A549 (cell line): ENCODE measurements around the gene POLE2.

Source experiments
- BHLHE40 ChIP-seq: IDR thresholded peaks from 2 replicates; pipeline ENCODE4 v1.6.1; 2012; ENCODE audit warnings: low read depth, low read length, inconsistent platforms
- GATA3 ChIP-seq: IDR thresholded peaks from 2 replicates; pipeline ENCODE4 v1.6.1; 2012; ENCODE audit warnings: borderline replicate concordance
- HOXB5 ChIP-seq: fragments of 250-450 bp; sonication (Bioruptor Pico); IDR thresholded peaks from 2 replicates; pipeline ENCODE4 v1.5.0; 2020; ENCODE audit warnings: mild to moderate bottlenecking, moderate library complexity
- JUN ChIP-seq, 2 experiments: fragments of >200 bp; sonication (Bioruptor Twin); formaldehyde crosslinking; IDR thresholded peaks; 2 replicates in 1 of 2; 3 replicates in 1 of 2; pipeline ENCODE4 v1.6.1; 2016 to 2017
- NPAS2 ChIP-seq: fragments of 250-450 bp; sonication (Bioruptor Pico); IDR thresholded peaks from 2 replicates; pipeline ENCODE4 v1.8.0; 2022; ENCODE audit warnings: mild to moderate bottlenecking, moderate library complexity, borderline replicate concordance
- POLR2A ChIP-seq: IDR thresholded peaks from 2 replicates; pipeline ENCODE4 v1.6.1; 2012; ENCODE audit warnings: mild to moderate bottlenecking, low read length
- REST ChIP-seq: fragments of 200-600 bp; sonication (generic); IDR thresholded peaks from 2 replicates; pipeline ENCODE4 v1.6.1; 2016; ENCODE audit warnings: antibody characterized with exemption, mild to moderate bottlenecking, moderate library complexity
- SMC3 ChIP-seq: fragments of >200 bp; sonication (Bioruptor Twin); formaldehyde crosslinking; IDR thresholded peaks from 3 replicates; pipeline ENCODE4 v1.6.1; 2018; ENCODE audit warnings: inconsistent platforms
- USF2 ChIP-seq: fragments of 450-650 bp; IDR thresholded peaks from 2 replicates; pipeline ENCODE4 v1.6.1; 2014; ENCODE audit warnings: antibody characterized with exemption
- ZC3H11A ChIP-seq: fragments of 450-650 bp; IDR thresholded peaks from 2 replicates; pipeline ENCODE4 v1.6.1; 2014; ENCODE audit warnings: antibody characterized with exemption, mild to moderate bottlenecking
- TF ChIP-seq, protein P1 (sequence below): fragments of >200 bp; sonication (Bioruptor Twin); formaldehyde crosslinking; IDR thresholded peaks from 3 replicates; pipeline ENCODE4 v1.5.1; 2016

DNA sequence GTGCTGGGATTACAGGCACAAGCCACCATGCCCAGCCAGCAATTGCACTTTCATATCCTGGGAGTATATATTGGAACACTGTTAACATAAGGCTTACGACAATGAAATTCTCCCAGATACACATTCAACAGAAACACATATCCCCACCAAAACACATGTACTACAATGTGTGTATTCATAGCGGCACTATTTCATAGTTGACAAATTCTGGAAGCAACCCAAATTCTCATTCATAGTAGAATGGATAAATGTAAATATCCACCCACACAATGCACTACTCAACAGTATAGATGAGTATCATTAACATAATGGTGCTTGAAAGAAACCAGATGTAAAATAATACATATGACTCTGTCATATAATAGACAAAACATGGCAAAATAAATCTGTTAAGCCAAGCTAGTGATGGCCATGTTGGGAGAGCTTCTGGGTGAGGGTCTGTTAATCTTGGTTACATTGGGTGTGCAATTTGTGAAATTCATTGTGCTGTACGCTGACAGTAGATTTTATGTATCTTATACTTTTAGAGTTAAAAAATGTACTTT is 50.4 kb downstream of the POLE2 start:
- TF ChIP-seq USF2, result no peak
- no peak for TF ChIP-seq POLR2A
- TF ChIP-seq ZC3H11A, result no peak
- TF ChIP-seq, protein P1, sequence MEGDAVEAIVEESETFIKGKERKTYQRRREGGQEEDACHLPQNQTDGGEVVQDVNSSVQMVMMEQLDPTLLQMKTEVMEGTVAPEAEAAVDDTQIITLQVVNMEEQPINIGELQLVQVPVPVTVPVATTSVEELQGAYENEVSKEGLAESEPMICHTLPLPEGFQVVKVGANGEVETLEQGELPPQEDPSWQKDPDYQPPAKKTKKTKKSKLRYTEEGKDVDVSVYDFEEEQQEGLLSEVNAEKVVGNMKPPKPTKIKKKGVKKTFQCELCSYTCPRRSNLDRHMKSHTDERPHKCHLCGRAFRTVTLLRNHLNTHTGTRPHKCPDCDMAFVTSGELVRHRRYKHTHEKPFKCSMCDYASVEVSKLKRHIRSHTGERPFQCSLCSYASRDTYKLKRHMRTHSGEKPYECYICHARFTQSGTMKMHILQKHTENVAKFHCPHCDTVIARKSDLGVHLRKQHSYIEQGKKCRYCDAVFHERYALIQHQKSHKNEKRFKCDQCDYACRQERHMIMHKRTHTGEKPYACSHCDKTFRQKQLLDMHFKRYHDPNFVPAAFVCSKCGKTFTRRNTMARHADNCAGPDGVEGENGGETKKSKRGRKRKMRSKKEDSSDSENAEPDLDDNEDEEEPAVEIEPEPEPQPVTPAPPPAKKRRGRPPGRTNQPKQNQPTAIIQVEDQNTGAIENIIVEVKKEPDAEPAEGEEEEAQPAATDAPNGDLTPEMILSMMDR, result no peak
- TF ChIP-seq REST, result no peak
- TF ChIP-seq HOXB5 (CRISPR knock-in tag), result no peak
- no peak for TF ChIP-seq NPAS2 (CRISPR knock-in tag)
- no peak for TF ChIP-seq BHLHE40
- TF ChIP-seq SMC3, result no peak
- TF ChIP-seq JUN (IDR thresholded peaks at IDR 0.05), result no peak
- no peak for TF ChIP-seq GATA3
